Epithelial cell of proximal tubule (primary cell): ENCODE results near the gene TMEFF2. TPM values are rescaled to one million over a fixed set of nuclear protein-coding genes. Genes with fewer than 3 reads are reported as not detected.

Source experiments
- DNase-seq: peaks from one replicate; pipeline ENCODE4 v3.0.0-alpha.2; 2011; ENCODE audit warnings: low read depth
- H3K4me3 ChIP-seq: 2 replicates; pipeline ENCODE4 v1.5.1; 2011; ENCODE audit warnings: low read depth, mild to moderate bottlenecking, low read length
- total RNA-seq: library from RNA; depleted of rRNA; stranded (reverse); fragments of >200 nt; gene quantifications from 2 replicates; pipeline ENCODE4 v1.2.3, GENCODE V29; 2015
- TF ChIP-seq, protein P1 (sequence below): conservative IDR thresholded peaks from 2 replicates; pipeline ENCODE4 v1.5.1; 2012; ENCODE audit warnings: low read depth, mild to moderate bottlenecking, low read length

The TMEFF2 gene
- total RNA-seq, 1 donor from 2014 or later: not detected

DNA sequence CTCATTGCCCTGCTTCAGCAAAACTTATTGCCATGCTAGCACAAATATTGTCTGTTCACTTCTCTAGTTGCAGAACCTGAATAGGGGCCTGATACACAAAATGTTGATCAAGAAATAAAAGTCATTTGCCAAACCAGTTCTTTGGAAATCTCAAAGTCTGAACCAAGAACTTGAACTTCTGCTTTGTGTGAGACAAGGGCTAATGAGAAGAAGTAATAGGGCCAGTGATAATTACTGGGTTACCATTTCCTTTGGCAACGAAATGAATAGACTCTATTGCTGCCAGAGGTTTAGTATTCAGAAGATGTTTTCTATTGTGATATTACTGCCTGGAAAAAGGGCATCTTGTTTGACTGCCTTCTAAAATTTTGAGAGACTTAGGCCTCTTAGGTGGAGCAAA lies 35.0 kb downstream of the TMEFF2 start:
- H3K4me3 ChIP-seq: no peak overlapping the region
- DNase-seq: no peak
- TF ChIP-seq, protein P1, sequence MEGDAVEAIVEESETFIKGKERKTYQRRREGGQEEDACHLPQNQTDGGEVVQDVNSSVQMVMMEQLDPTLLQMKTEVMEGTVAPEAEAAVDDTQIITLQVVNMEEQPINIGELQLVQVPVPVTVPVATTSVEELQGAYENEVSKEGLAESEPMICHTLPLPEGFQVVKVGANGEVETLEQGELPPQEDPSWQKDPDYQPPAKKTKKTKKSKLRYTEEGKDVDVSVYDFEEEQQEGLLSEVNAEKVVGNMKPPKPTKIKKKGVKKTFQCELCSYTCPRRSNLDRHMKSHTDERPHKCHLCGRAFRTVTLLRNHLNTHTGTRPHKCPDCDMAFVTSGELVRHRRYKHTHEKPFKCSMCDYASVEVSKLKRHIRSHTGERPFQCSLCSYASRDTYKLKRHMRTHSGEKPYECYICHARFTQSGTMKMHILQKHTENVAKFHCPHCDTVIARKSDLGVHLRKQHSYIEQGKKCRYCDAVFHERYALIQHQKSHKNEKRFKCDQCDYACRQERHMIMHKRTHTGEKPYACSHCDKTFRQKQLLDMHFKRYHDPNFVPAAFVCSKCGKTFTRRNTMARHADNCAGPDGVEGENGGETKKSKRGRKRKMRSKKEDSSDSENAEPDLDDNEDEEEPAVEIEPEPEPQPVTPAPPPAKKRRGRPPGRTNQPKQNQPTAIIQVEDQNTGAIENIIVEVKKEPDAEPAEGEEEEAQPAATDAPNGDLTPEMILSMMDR: no peak

DNA sequence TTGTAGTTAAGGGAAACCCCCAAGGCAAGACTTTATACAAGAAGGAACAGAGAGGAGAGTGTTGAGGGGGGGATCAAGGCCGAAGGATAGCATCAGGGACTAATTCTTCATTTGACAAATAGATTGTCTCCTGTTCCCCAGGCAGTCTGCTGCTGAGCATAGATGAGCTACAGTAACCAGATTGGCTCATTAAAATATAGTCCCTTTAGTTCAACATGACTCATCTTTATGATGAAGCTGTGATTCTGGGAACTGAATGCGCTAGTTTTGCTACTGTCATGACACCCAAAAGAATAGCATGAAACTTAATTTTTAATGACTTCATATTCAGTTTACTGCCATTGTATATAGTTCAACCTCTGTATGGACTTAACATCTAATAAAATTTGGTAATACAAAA lies 35.5 kb downstream of the TMEFF2 start:
- H3K4me3 ChIP-seq: no peak overlapping the region
- DNase-seq: no peak
- TF ChIP-seq, protein P1: no peak

DNA sequence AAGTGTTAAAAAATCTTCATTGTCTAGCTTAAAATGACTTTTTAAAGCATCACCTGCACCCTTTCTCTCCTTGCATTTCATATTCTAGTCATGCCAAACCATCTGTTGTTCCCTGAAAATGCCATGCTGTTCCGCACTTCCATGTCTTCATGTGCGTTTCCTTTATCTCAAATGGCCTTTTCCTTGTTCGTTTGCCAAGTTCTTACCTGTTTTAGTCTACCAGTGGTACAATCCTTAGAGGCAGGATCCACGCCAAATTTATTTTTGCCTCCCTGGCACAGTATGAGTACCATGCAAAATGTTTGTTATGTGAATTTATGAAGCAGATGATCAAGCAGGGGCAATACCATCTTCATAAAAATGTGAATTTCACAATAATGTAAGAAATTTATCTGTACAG lies 37.0 kb downstream of the TMEFF2 start:
- TF ChIP-seq, protein P1: no peak
- no peak overlapping the region for H3K4me3 ChIP-seq
- DNase-seq: no peak

DNA sequence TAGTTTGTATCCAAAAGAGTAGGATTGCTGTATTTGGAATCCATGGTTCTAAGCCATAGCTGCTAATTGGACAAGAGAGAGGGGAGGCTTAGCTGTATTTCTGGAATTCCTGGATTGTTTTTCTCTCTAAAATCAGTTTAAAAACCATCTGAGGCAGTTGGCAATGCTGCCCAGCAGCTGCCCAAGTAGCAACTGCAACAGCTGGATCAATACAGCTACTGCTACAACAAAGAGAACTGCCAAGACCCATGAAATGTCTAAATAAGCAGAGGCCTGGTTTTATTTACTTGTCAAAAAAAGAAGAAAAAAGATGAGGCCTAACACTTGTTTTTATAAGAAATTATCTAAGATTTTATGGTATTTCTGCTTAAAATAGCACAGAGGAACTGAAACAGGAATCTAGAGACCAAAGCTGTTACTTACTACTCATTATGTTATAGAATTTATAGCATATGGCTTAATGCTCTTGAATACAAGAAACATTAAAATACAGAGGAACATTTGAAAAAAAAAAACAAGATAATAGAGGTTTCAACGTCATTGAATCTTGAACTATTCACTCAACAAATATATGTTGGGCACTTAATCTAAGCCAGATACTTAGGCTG lies 39.1 kb downstream of the TMEFF2 start:
- H3K4me3 ChIP-seq: no peak overlapping the region
- TF ChIP-seq, protein P1: no peak
- DNase-seq: no peak

DNA sequence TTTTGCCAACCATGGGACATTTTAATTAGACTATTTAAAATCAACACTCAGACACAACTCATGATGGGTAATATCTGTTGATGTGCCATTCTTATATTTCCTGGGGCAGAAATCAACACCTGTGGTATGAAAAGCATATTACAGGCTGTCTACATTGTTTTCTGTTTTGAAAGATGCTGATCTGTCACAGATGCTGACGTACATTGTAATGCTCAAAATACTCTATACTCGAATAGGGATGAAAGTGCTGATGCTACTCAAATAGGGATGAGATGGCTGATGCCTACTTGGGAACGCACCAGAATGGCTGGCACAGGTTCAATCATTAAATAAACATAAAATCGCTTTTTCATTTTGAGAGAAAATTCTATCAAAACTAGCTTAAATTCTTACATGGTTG lies 41.2 kb downstream of the TMEFF2 start:
- no peak overlapping the region for H3K4me3 ChIP-seq
- DNase-seq: no peak
- TF ChIP-seq, protein P1: no peak

DNA sequence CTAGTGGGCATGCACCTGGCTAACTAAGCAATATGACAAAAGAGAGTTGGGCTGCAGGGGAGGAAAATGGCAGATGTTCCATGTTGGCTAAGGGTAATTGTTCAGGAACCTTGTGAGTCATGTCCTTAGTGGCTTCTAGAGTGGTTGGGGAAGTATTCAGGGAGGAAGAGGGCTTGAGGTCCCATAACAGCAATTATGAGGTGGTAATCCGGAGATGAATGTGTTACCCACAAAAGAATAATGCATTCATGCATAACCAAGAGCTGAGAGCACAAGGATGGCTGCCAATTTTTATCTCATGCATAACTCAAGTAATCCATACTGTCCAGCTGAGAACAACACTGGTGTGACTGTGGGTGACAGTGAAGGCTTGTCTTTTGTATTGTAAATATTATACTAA lies 42.9 kb downstream of the TMEFF2 start:
- H3K4me3 ChIP-seq: no peak overlapping the region
- no peak for DNase-seq
- TF ChIP-seq, protein P1: no peak

DNA sequence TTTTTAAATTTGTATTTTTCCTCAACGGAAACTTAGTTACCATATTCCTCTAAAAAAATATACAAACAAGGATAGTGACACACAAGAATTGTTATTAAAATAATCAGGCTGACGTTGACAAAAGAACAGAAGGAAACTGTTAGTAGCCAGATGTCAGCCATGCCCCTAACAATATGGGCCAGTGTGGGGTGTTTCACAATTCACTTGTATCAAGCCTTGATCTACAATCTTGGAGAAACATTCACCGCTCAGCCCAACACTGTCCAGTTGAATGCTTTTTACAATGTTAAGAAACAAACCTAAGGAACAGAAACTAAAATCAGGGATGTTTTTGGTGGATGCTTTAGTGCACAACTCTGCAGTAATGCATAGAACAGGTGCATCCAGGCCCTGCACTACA lies 44.6 kb downstream of the TMEFF2 start:
- no peak for DNase-seq
- TF ChIP-seq, protein P1: no peak
- no peak overlapping the region for H3K4me3 ChIP-seq
